ENCODE data around the gene NRAP.

DNA sequence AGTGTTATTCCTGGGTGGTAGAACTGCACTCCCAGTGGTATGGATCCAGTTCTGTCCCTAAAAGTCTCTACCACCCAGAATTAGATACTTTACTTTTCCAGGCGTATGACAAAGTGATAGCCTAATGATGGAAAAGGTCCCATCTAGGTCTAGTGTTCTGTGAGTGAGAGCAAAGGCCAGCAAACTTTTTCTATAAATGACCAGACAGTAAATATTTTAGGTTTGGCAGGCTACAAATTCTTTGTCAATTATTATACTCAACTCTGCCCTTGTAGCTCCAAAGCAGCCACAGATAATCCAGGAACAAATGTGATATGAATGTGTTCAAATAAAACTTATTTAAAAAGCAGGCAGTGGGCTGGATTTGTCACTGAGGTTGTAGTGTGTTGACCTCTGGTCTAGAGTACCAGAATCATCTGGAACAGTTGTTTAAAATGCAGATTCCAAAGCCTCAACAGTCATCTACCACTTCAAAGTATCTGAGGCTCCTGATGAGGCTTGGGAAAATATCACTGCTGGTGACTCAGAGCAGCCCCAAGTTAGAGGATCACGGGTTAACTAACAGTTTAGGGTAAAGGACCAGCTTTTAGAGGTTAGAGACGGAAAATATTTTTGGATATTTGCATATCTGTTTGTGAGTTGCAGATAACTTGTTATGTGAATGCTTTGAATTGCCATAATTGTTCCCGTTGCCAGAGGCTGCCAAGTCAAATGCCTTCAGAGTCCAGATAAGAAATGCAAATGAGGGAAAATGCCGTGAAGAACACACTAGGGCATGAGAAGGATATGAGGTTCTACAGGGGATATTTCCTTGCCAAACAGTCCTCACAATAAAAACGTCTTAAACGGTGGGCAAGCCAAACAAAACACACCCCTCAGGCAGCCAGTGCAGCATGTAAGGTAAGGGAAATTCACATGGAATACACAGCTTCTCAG, 19.4 kb downstream of the NRAP start:
- TF ChIP-seq FOXA1 (IDR thresholded peaks at IDR 0.05) = no peak
- no peak for TF ChIP-seq NFRKB (IDR thresholded peaks at IDR 0.05)
- TF ChIP-seq, protein P1, sequence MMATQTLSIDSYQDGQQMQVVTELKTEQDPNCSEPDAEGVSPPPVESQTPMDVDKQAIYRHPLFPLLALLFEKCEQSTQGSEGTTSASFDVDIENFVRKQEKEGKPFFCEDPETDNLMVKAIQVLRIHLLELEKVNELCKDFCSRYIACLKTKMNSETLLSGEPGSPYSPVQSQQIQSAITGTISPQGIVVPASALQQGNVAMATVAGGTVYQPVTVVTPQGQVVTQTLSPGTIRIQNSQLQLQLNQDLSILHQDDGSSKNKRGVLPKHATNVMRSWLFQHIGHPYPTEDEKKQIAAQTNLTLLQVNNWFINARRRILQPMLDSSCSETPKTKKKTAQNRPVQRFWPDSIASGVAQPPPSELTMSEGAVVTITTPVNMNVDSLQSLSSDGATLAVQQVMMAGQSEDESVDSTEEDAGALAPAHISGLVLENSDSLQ (IDR thresholded peaks at IDR 0.05) = no peak
- TF ChIP-seq LEF1 (IDR thresholded peaks at IDR 0.05; ENCODE audit: borderline replicate concordance) = no peak
- TF ChIP-seq SP1 (IDR thresholded peaks at IDR 0.05) = no peak
- no peak for TF ChIP-seq FOXK2 (IDR thresholded peaks at IDR 0.05)
- TF ChIP-seq SUZ12 (IDR thresholded peaks at IDR 0.05) = no peak
- no peak for TF ChIP-seq ARNT (IDR thresholded peaks at IDR 0.05)
- TF ChIP-seq ELF4 (IDR thresholded peaks at IDR 0.05) = no peak
- TF ChIP-seq TARDBP (IDR thresholded peaks at IDR 0.05) = no peak
- TF ChIP-seq L3MBTL2 (conservative IDR thresholded peaks at IDR 0.05) = no peak
- no peak for TF ChIP-seq CTBP1 (IDR thresholded peaks at IDR 0.05; ENCODE audit: borderline replicate concordance)
